ENCODE results near the gene TCEAL3. TPM values are rescaled to one million over a fixed set of nuclear protein-coding genes. Genes with fewer than 3 reads are reported as not detected.

TCEAL3 gene
- total and polyA plus RNA-seq, 2 of the 8 experiments (the other 6 are each of a cell fraction or from before 2014, with no cell fraction given), result 4.4 to 12.0 TPM

GRCh38 chrX:103629318-103630170 is 21.8 kb downstream of the TCEAL3 start (continued):
- peak; percentile 37 for TF ChIP-seq KDM4A (IDR thresholded peaks at IDR 0.05; ENCODE audit: low read depth, low read length, severe bottlenecking)
- 0 out of 2 replicates have a peak, but pooled peaks have one; percentile 1 for TF ChIP-seq POLR2AphosphoS5 (IDR thresholded peaks at IDR 0.05; ENCODE audit: low read depth, low read length)
- peak; percentile 40 for TF ChIP-seq TAF7 (optimal IDR thresholded peaks at IDR 0.05; ENCODE audit: borderline replicate concordance, low read depth, low read length)
- TF ChIP-seq MAX (IDR thresholded peaks at IDR 0.05), result peak; percentile 55
- peak; percentile 36; the same call in 1 of the 2 replicates for TF ChIP-seq TAF1 (IDR thresholded peaks at IDR 0.05; ENCODE audit: low read depth, low read length)
- TF ChIP-seq RAD21 (IDR thresholded peaks at IDR 0.05 in 1 of 2, conservative IDR thresholded peaks at IDR 0.05 in 1 of 2; ENCODE audit: low read depth in 2 of 2, low read length in 2 of 2), result peak; percentile 30 to 35; a peak in 2 of 4 replicates
- peak; percentile 51 for TF ChIP-seq ASH2L (IDR thresholded peaks at IDR 0.05; ENCODE audit: low read length)
- TF ChIP-seq RXRA (IDR thresholded peaks at IDR 0.05; ENCODE audit: insufficient read depth, low read depth, low read length), result no peak
- TF ChIP-seq NANOG (IDR thresholded peaks at IDR 0.05; ENCODE audit: insufficient read depth, low read depth, low read length, poor library complexity, severe bottlenecking), result no peak
